GM23248 (cell line): ENCODE data around the gene CCDC188.

Experiments
- EZH2 ChIP-seq: fragments of 200-600 bp; sonication (generic); IDR thresholded peaks from 2 replicates; pipeline ENCODE4 v1.6.1; 2018; ENCODE audit warnings: antibody characterized with exemption, mild to moderate bottlenecking; ENCODE audit not compliant: insufficient read depth, poor library complexity, severe bottlenecking
- EZH2phosphoT487 ChIP-seq: fragments of 200-600 bp; sonication (generic); IDR thresholded peaks from 2 replicates; pipeline ENCODE4 v1.6.1; 2018; ENCODE audit warnings: antibody characterized with exemption, moderate library complexity, mild to moderate bottlenecking, low read depth; ENCODE audit not compliant: insufficient read depth

DNA sequence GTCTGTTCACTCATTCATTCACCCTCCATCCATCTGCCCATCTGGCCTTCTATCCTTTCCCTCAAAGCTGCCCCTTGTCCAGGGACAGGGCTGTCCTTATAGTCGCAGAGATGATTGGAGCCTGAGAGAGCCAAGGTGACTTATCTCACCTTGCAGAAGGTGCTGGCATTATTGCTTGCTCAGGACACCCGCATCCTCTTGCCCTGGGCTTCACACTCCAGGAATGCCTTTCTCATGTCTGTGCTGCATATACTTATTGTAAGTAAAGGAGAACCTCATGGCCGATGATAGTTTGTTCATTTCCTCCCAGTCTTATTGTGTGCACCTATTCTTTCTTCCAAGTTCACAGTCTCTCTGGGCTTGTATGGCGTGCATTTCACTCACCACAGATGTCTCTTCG is 49.1 kb upstream of the CCDC188 start:
- TF ChIP-seq EZH2 (no peak), EZH2phosphoT487 (no peak)
